ENCODE measurements around the gene SULT1B1.

DNA sequence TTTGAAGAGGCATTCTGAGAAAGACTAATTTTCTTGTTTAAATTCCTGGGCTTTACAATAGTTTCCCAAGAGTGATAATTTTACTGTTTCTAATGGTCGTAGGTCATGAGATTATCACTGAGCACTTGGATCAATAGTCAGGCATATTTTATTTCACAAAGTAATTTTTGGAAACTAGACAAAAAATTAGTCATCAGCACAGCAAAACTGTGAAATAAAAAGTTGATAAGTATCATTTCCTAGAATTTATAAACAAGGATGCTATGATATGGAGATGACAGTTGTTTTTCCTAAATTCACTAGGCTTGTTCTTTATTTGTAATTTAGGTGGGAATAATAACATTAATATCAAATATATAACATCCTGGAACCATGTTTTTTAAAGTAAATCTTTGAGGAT is 33.0 kb downstream of the SULT1B1 start:
- no peak for TF ChIP-seq EZH2 (IDR thresholded peaks at IDR 0.05; ENCODE audit: insufficient read depth, poor library complexity, severe bottlenecking)
- no peak for TF ChIP-seq EZH2phosphoT487 (IDR thresholded peaks at IDR 0.05; ENCODE audit: insufficient read depth, low read depth)

Data from GM23248 (cell line).